CD14-positive monocyte (primary cell): ENCODE measurements around the gene BRSK2. TPM values are rescaled to one million over a fixed set of nuclear protein-coding genes. Genes with fewer than 3 reads are reported as not detected.

Experiments
- DNase-seq, 3 donors: peaks; one replicate each; pipeline ENCODE4 v3.0.0-alpha.2; 2011 to 2022
- H2AFZ ChIP-seq: 2 replicates; pipeline ENCODE4 v1.6.0; 2012; ENCODE audit warnings: mild to moderate bottlenecking, low read depth, low read length, inconsistent platforms; ENCODE audit not compliant: insufficient read depth, poor library complexity, severe bottlenecking
- H3K27ac ChIP-seq, 2 donors: 1 replicate in 1 of 2; 2 replicates in 1 of 2; pipeline ENCODE4 v1.5.1; 2012 to 2013; ENCODE audit warnings: low read length in 2 of 2, control low read depth in 1 of 2, inconsistent platforms in 1 of 2, low read depth in 1 of 2, mild to moderate bottlenecking in 1 of 2
- H3K27me3 ChIP-seq, 2 donors: one replicate each; pipeline versions ENCODE4 v1.6.0 to v1.6.1; 2011 to 2013; ENCODE audit warnings: low read length in 2 of 2; ENCODE audit not compliant: control insufficient read depth in 2 of 2, insufficient read depth in 2 of 2
- H3K36me3 ChIP-seq, 2 donors: replicated peaks in 1 of 2; 1 replicate in 1 of 2; 2 replicates in 1 of 2; pipeline versions ENCODE4 v1.5.1 to v1.6.1; 2012 to 2013; ENCODE audit warnings: low read length in 2 of 2, control low read depth in 1 of 2, inconsistent platforms in 1 of 2, mild to moderate bottlenecking in 1 of 2; ENCODE audit not compliant: insufficient read depth in 2 of 2, control insufficient read depth in 1 of 2
- H3K4me1 ChIP-seq, 2 donors: 1 replicate in 1 of 2; 2 replicates in 1 of 2; pipeline versions ENCODE4 v1.5.1 to v1.6.1; 2012 to 2013; ENCODE audit warnings: low read length in 2 of 2, control low read depth in 1 of 2, inconsistent platforms in 1 of 2, mild to moderate bottlenecking in 1 of 2, moderate library complexity in 1 of 2; ENCODE audit not compliant: insufficient read depth in 2 of 2, control insufficient read depth in 1 of 2
- H3K4me2 ChIP-seq: replicated peaks from 2 replicates; pipeline ENCODE3; 2012; ENCODE audit warnings: low read length, moderate library complexity, mild to moderate bottlenecking; ENCODE audit not compliant: poor library complexity, severe bottlenecking; ENCODE audit errors: extremely low read depth
- H3K4me3 ChIP-seq, 3 experiments: fragments of 200-600 bp in 1 of 3; sonication (generic) in 1 of 3; replicated peaks in 1 of 3; 1 replicate in 2 of 3; 2 replicates in 1 of 3; pipeline ENCODE4 v1.5.1; 2011 to 2013; ENCODE audit warnings: low read length in 3 of 3, mild to moderate bottlenecking in 3 of 3, control low read depth in 2 of 3, low read depth in 2 of 3, inconsistent platforms in 1 of 3, moderate library complexity in 1 of 3
- H3K79me2 ChIP-seq: 2 replicates; pipeline ENCODE4 v1.6.0; 2012; ENCODE audit warnings: mild to moderate bottlenecking, control low read depth, inconsistent platforms, low read length, moderate library complexity; ENCODE audit not compliant: insufficient read depth
- H3K9ac ChIP-seq: 2 replicates; pipeline ENCODE4 v1.6.0; 2017; ENCODE audit warnings: low read length, mild to moderate bottlenecking; ENCODE audit not compliant: insufficient read depth, poor library complexity, severe bottlenecking
- H3K9me3 ChIP-seq, 2 donors: replicated peaks in 1 of 2; 1 replicate in 1 of 2; 2 replicates in 1 of 2; pipeline versions ENCODE4 v1.5.1 to v1.6.1; 2012 to 2013; ENCODE audit warnings: low read length in 2 of 2, control low read depth in 1 of 2; ENCODE audit not compliant: control insufficient read depth in 1 of 2, insufficient read depth in 1 of 2
- H4K20me1 ChIP-seq: 2 replicates; pipeline ENCODE4 v1.6.0; 2012; ENCODE audit warnings: mild to moderate bottlenecking, low read length, control low read depth, moderate library complexity; ENCODE audit not compliant: insufficient read depth
- H3K27ac Mint-ChIP-seq, 7 donors: one replicate each; pipeline ENCODE4 v1.8.0; 2020; ENCODE audit warnings: mild to moderate bottlenecking in 7 of 7, mixed read lengths in 7 of 7, moderate library complexity in 6 of 7, inconsistent platforms in 2 of 7
- H3K27me3 Mint-ChIP-seq, 3 donors: one replicate each; pipeline ENCODE4 v1.8.0; 2021 to 2022; ENCODE audit warnings: low read depth in 3 of 3, mild to moderate bottlenecking in 3 of 3, mixed read lengths in 3 of 3, moderate library complexity in 3 of 3, inconsistent platforms in 1 of 3
- H3K36me3 Mint-ChIP-seq, 2 donors: one replicate each; pipeline ENCODE4 v1.8.0; 2020; ENCODE audit warnings: mixed read lengths in 2 of 2, inconsistent platforms in 1 of 2, mild to moderate bottlenecking in 1 of 2
- H3K4me1 Mint-ChIP-seq: one replicate; pipeline ENCODE4 v1.8.0; 2020; ENCODE audit warnings: mild to moderate bottlenecking, mixed read lengths
- H3K4me3 Mint-ChIP-seq, 2 donors: one replicate each; pipeline ENCODE4 v1.8.0; 2020; ENCODE audit warnings: mild to moderate bottlenecking in 2 of 2, mixed read lengths in 2 of 2, moderate library complexity in 1 of 2
- H3K9me3 Mint-ChIP-seq, 7 donors: one replicate each; pipeline ENCODE4 v1.8.0; 2020 to 2022; ENCODE audit warnings: mixed read lengths in 7 of 7, mild to moderate bottlenecking in 6 of 7, moderate library complexity in 6 of 7, inconsistent platforms in 2 of 7
- whole genome bisulfite sequencing: methylation state at CpG from one replicate; pipeline ENCODE4 v1.1.5; 2013; ENCODE audit warnings: missing lambda C conversion rate; ENCODE audit not compliant: insufficient coverage; 5-methylcytosine and 5-hydroxymethylcytosine counted together
- intact Hi-C, 2 donors: fragments of 100-400 bp; cut with micrococcal nuclease; formaldehyde crosslinking; loops; one replicate each; pipeline versions ENCODE4 v1.15.0 to v1.15.1; 2023
- polyA plus RNA-seq, 3 donors: library from polyadenylated mRNA; depleted of rRNA in 1 of 3; unstranded in 2 of 3; stranded (reverse) in 1 of 3; fragments of 300-500 nt in 2 of 3; fragments of >200 nt in 1 of 3; fragmentation: Illumina TruSeq in 2 of 3; gene quantifications; 1 replicate in 2 of 3; 2 replicates in 1 of 3; pipeline ENCODE4 v1.2.3, GENCODE V29; 2012 to 2021
- TF ChIP-seq, protein P1 (sequence below): fragments of 200-600 bp; IDR thresholded peaks from one replicate; pipeline ENCODE4 v1.8.0; 2022; ENCODE audit warnings: antibody characterized with exemption, mild to moderate bottlenecking

BRSK2 gene
- polyA plus RNA-seq, 3 donors, result 0.13 TPM; not detected in 2

- Mint-ChIP-seq H3K36me3 (no peaks in the 10 kb centered on the region), H3K27me3 (peaks cover 0 to 3% (median 2%) of the 10 kb centered on the region in 3 donors), H3K9me3 (no peaks in the 10 kb centered on the region), H3K4me3 (no peak overlapping the region), H3K27ac (no peak overlapping the region), H3K4me1 (no peaks in the 10 kb centered on the region)
- Histone ChIP-seq H2AFZ (no peak overlapping the region), H3K4me2 (no peak overlapping the region), H3K9ac (no peak overlapping the region), H3K79me2 (no peaks in the 10 kb centered on the region), H3K36me3 (no peaks in the 10 kb centered on the region), H3K4me3 (no peak overlapping the region), H3K9me3 (no peaks in the 10 kb centered on the region), H4K20me1 (no peaks in the 10 kb centered on the region), H3K27ac (no peak overlapping the region), H3K27me3 (no peaks in the 10 kb centered on the region), H3K4me1 (no peaks in the 10 kb centered on the region)
- intact Hi-C loops, result no loop called here
- TF ChIP-seq, protein P1, sequence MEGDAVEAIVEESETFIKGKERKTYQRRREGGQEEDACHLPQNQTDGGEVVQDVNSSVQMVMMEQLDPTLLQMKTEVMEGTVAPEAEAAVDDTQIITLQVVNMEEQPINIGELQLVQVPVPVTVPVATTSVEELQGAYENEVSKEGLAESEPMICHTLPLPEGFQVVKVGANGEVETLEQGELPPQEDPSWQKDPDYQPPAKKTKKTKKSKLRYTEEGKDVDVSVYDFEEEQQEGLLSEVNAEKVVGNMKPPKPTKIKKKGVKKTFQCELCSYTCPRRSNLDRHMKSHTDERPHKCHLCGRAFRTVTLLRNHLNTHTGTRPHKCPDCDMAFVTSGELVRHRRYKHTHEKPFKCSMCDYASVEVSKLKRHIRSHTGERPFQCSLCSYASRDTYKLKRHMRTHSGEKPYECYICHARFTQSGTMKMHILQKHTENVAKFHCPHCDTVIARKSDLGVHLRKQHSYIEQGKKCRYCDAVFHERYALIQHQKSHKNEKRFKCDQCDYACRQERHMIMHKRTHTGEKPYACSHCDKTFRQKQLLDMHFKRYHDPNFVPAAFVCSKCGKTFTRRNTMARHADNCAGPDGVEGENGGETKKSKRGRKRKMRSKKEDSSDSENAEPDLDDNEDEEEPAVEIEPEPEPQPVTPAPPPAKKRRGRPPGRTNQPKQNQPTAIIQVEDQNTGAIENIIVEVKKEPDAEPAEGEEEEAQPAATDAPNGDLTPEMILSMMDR, result no peak
- DNase-seq, result no peak
- 95% methylated on average over 26 of the region's 32 CpGs for WGBS
Observed at GRCh38 chr11:1444823-1445422, 55.2 kb downstream of the BRSK2 start.

DNA sequence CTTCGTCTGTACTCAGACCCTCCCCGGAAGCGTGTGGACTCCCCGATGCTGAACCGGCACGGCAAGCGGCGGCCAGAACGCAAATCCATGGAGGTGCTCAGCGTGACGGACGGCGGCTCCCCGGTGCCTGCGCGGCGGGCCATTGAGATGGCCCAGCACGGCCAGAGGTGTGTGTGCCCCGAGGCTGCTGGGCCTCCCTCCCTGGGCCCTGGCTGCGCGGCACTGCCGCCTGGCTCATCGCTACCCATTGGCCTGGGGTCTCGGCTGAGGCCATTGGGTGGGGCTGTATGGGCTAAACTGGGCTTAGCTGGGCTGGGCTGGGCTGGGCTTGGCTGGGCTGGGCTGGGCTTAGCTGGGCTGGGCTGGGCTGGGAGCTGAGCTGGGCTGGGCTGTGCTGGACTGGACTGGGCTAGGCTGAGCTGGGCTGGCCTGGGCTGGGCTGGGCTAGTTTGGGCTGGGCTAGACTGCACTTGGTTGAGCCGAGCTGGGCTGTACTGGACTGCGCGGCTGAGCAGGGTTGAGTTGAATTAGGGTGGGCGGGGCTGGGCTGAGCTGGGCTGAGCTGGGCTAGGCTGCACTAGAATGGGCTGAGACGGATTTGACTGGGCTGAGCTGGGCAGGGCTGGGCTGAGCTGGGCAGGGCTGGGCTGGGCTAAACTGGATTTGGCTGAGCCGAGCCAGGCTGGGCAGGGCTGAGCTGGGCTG lies 56.2 kb downstream of the BRSK2 start:
- intact Hi-C loops, result no loop called here

More for the DNA sequence above, 56.2 kb downstream of the BRSK2 start:
- TF ChIP-seq, protein P1, result no peak
- H3K36me3 Mint-ChIP-seq, result no peaks in the 10 kb centered on the region
- H3K27ac Mint-ChIP-seq, result no peak overlapping the region
- H3K4me1 Mint-ChIP-seq, result no peaks in the 10 kb centered on the region
- H3K27me3 Mint-ChIP-seq, result peaks cover 0 to 3% (median 2%) of the 10 kb centered on the region in 3 donors
- H3K4me2 ChIP-seq, result no peak overlapping the region
- H3K27ac ChIP-seq, result no peak overlapping the region
- no peaks in the 10 kb centered on the region for H3K79me2 ChIP-seq
- H2AFZ ChIP-seq, result no peak overlapping the region
- H3K9ac ChIP-seq, result no peak overlapping the region
- no peaks in the 10 kb centered on the region for H3K9me3 ChIP-seq
- no peak overlapping the region for H3K4me3 ChIP-seq
- H4K20me1 ChIP-seq, result no peaks in the 10 kb centered on the region
- no peaks in the 10 kb centered on the region for H3K27me3 ChIP-seq
- 98% methylated on average over 16 of the region's 30 CpGs for WGBS
- no peaks in the 10 kb centered on the region for H3K4me1 ChIP-seq
- no peak overlapping the region for H3K4me3 Mint-ChIP-seq
- no peak for DNase-seq
- no peaks in the 10 kb centered on the region for H3K36me3 ChIP-seq
- H3K9me3 Mint-ChIP-seq, result no peaks in the 10 kb centered on the region
